ENCODE data around the gene ACSL6.
A peak's percentile ranks its signal among the peaks of the same experiment; 100 is the strongest.

ACSL6 gene

GRCh38 chr5:131980696-131981095 is 30.8 kb downstream of the ACSL6 start:
- Histone ChIP-seq H3K9me3 (ENCODE audit: insufficient read depth, low read depth, low read length) (no peaks in the 10 kb centered on the region), H3K27me3 (ENCODE audit: insufficient read depth, low read length) (no peaks in the 10 kb centered on the region), H3K4me1 (ENCODE audit: insufficient read depth, low read length) (no peaks in the 10 kb centered on the region), H3K4me3 (ENCODE audit: low read length) (no peak overlapping the region), H3K9ac (ENCODE audit: low read depth, low read length) (no peak overlapping the region), H3K36me3 (ENCODE audit: insufficient read depth, low read depth, low read length) (no peaks in the 10 kb centered on the region), H3K27ac (ENCODE audit: low read length) (no peak overlapping the region)

DNA sequence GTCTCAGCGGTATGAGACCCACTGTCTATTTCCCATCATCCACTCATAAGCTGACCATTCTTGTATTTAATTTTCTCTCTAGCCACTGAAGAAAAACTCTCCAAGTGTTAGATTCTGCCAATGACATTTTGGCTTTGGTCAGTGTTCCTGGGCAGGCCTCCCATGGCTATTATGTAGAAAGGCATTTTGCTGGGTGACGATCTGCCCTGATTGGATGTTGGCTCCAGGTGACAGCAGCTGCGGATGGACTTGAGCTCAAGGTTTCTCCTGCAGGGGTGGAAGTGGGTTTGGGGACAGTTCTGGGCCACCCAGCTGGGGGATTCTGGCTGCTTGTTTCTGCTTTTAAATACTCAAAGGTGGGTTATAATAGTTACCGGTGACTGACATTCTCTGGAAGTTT is 31.6 kb downstream of the ACSL6 start:
- Histone ChIP-seq H3K27me3 (ENCODE audit: insufficient read depth, low read length) (no peaks in the 10 kb centered on the region), H3K4me3 (ENCODE audit: low read length) (no peak overlapping the region), H3K9ac (ENCODE audit: low read depth, low read length) (no peak overlapping the region), H3K4me1 (ENCODE audit: insufficient read depth, low read length) (peaks cover 7% of the 10 kb centered on the region; the same call in 1 of the 2 replicates), H3K9me3 (ENCODE audit: insufficient read depth, low read depth, low read length) (no peaks in the 10 kb centered on the region), H3K36me3 (ENCODE audit: insufficient read depth, low read depth, low read length) (no peaks in the 10 kb centered on the region), H3K27ac (ENCODE audit: low read length) (no peak overlapping the region)

DNA sequence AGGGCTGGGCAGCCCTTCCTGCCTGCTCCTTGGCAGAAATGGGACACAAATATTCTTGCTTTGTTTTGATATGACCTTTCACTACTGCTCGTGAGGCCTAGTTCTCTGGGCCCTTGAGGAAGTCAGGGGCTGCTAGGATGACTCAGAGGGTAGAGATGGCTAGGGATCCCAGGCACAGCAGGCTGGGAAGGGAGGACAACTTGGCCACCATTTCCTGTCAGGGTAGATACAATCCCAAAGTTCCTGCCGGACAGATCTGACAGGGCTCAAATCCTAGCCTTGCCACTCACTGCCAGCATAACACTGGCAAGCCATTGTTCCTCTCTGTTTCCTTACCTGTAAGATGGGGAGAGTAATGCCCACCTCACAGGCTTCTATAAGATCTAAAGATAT is 34.2 kb downstream of the ACSL6 start:
- Histone ChIP-seq H3K4me3 (ENCODE audit: low read length) (no peak overlapping the region), H3K9me3 (ENCODE audit: insufficient read depth, low read depth, low read length) (no peaks in the 10 kb centered on the region), H3K9ac (ENCODE audit: low read depth, low read length) (no peak overlapping the region), H3K36me3 (ENCODE audit: insufficient read depth, low read depth, low read length) (no peaks in the 10 kb centered on the region), H3K27ac (ENCODE audit: low read length) (no peak overlapping the region), H3K4me1 (ENCODE audit: insufficient read depth, low read length) (peaks cover 9% of the 10 kb centered on the region; the same call in 1 of the 2 replicates), H3K27me3 (ENCODE audit: insufficient read depth, low read length) (no peaks in the 10 kb centered on the region)

- H3K9ac ChIP-seq (ENCODE audit: low read depth, low read length), result no peak overlapping the region
- H3K36me3 ChIP-seq (ENCODE audit: insufficient read depth, low read depth, low read length), result no peaks in the 10 kb centered on the region
- H3K27me3 ChIP-seq (ENCODE audit: insufficient read depth, low read length), result no peaks in the 10 kb centered on the region
- no peaks in the 10 kb centered on the region for H3K9me3 ChIP-seq (ENCODE audit: insufficient read depth, low read depth, low read length)
- H3K27ac ChIP-seq (ENCODE audit: low read length), result no peak overlapping the region
- no peak overlapping the region for H3K4me3 ChIP-seq (ENCODE audit: low read length)
- H3K4me1 ChIP-seq (ENCODE audit: insufficient read depth, low read length), result peaks cover 9% of the 10 kb centered on the region; the same call in 1 of the 2 replicates
These were observed 34.8 kb downstream of the ACSL6 start for GRCh38 chr5:131976414-131977211.

DNA sequence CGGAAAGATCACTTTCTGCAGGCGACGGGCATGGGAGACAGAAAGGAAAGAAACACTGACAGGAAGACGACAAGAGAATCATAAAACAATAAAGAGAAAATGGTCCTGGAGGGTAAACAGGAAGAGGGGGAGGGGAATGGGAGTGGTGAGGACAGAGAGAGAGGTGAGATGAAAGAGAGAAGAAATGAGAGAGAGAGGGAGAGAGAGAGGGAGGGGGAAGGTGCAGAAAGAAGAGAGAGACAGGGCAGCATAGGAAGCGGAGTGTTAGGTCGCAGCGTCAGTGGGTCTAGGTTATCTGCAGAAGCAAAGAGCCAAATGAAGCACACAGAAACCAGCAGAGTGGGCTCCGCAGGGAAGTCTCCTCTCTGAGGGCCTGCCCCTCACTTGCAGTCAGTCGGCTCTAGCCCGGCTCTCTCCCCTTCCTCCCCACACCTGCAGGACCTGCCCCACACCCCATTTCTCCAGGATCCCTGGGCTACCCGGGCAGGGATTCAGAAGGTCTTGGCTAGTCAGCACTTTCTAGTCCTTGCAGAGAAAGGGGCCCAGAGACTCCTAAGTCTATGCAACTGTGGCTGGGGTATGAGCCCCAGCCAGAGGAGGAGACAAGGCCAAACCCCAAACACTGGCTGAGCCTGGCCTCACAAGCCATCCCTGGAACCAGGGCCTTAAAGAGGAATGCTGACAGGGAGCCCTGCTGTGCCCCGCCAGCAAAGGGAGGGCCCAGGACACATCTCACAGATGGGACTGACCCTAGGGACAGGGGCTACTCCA is 36.3 kb downstream of the ACSL6 start:
- no peak overlapping the region for H3K4me3 ChIP-seq (ENCODE audit: low read length)
- no peaks in the 10 kb centered on the region for H3K9me3 ChIP-seq (ENCODE audit: insufficient read depth, low read depth, low read length)
- no peaks in the 10 kb centered on the region for H3K36me3 ChIP-seq (ENCODE audit: insufficient read depth, low read depth, low read length)
- peak overlapping the region; percentile 8; the same call in 1 of the 2 replicates for H3K9ac ChIP-seq (ENCODE audit: low read depth, low read length)
- peaks cover 9% of the 10 kb centered on the region; the same call in 1 of the 2 replicates for H3K4me1 ChIP-seq (ENCODE audit: insufficient read depth, low read length)
- no peaks in the 10 kb centered on the region for H3K27me3 ChIP-seq (ENCODE audit: insufficient read depth, low read length)
- H3K27ac ChIP-seq (ENCODE audit: low read length), result no peak overlapping the region

DNA sequence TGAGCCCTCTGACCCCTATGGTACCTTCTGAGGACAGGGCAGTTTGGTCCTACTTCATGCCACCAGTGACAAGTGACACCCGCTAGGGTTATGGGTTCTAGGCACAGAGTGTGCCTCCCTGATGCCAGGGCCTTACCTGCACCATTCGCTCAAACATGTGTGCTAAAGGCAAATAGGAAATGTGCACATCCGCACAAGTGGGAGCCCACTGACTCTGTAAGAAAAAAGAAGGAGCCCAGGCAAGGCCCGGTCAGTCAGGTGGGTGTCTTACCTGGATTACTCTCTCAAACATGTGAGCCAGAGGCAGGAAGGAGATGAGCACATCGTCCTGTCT is 36.9 kb downstream of the ACSL6 start:
- no peak overlapping the region for H3K27ac ChIP-seq (ENCODE audit: low read length)
- no peaks in the 10 kb centered on the region for H3K27me3 ChIP-seq (ENCODE audit: insufficient read depth, low read length)
- H3K9me3 ChIP-seq (ENCODE audit: insufficient read depth, low read depth, low read length), result no peaks in the 10 kb centered on the region
- H3K9ac ChIP-seq (ENCODE audit: low read depth, low read length), result no peak overlapping the region
- H3K36me3 ChIP-seq (ENCODE audit: insufficient read depth, low read depth, low read length), result no peaks in the 10 kb centered on the region
- H3K4me3 ChIP-seq (ENCODE audit: low read length), result no peak overlapping the region
- H3K4me1 ChIP-seq (ENCODE audit: insufficient read depth, low read length), result peaks cover 9% of the 10 kb centered on the region; the same call in 1 of the 2 replicates

DNA sequence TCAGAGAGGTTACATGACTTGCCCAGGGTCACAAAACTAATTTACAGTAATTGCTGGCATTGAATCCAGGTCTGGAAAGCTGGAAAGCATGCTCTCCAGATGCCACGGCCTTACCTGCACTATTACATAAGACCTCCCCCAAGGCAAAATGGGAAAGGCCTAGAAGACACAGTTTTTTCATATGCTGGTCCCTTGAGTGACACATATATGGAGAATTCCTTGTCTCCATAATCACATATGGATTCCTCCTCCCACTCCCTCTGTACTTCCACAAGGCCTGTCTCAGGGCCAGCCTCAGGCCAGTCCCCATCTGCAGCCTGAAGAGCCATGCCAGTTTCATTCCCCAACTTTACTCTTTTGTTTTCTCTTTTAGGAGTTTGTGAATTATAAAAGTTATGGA is 37.4 kb downstream of the ACSL6 start:
- Histone ChIP-seq H3K4me3 (ENCODE audit: low read length) (no peak overlapping the region), H3K4me1 (ENCODE audit: insufficient read depth, low read length) (peaks cover 9% of the 10 kb centered on the region; the same call in 1 of the 2 replicates), H3K27me3 (ENCODE audit: insufficient read depth, low read length) (no peaks in the 10 kb centered on the region), H3K9ac (ENCODE audit: low read depth, low read length) (no peak overlapping the region), H3K27ac (ENCODE audit: low read length) (no peak overlapping the region), H3K9me3 (ENCODE audit: insufficient read depth, low read depth, low read length) (no peaks in the 10 kb centered on the region), H3K36me3 (ENCODE audit: insufficient read depth, low read depth, low read length) (no peaks in the 10 kb centered on the region)

DNA sequence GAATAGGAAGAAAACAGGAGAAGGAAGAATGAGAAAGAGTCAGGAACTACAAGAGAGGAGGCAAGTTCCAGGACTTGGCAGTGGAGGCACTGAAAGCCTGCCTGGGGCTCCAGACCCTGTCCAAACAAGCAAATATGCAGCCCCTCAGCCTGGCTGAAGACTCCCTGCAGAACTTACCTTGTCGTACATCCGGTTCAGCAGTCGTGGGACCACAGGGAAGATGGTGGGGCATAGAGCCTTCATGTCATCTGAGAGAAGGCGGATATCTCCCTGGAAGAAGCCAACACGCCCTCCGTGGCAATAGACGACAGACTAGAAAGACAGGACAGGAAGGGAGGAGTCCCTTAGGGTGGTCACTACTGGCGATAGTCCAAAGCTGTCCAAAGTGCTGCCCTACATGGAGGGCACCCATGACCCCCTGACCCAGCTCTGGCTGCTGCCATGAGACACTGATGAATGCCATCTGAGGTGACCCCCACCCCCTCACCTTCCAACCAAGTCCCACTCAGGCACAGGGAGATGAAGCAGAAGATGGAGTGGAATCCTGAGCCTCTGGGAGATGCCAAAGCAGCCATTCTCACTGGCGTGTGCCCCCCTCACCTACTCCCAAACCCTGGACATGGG is 38.3 kb downstream of the ACSL6 start:
- no peak overlapping the region for H3K9ac ChIP-seq (ENCODE audit: low read depth, low read length)

GRCh38 chr5:131968396-131968954 is 43.0 kb downstream of the ACSL6 start:
- H3K36me3 ChIP-seq (ENCODE audit: insufficient read depth, low read depth, low read length), result no peaks in the 10 kb centered on the region
- no peak overlapping the region for H3K4me3 ChIP-seq (ENCODE audit: low read length)
- H3K4me1 ChIP-seq (ENCODE audit: insufficient read depth, low read length), result no peaks in the 10 kb centered on the region
- H3K9me3 ChIP-seq (ENCODE audit: insufficient read depth, low read depth, low read length), result no peaks in the 10 kb centered on the region
- no peaks in the 10 kb centered on the region for H3K27me3 ChIP-seq (ENCODE audit: insufficient read depth, low read length)
- H3K27ac ChIP-seq (ENCODE audit: low read length), result no peak overlapping the region
- H3K9ac ChIP-seq (ENCODE audit: low read depth, low read length), result no peak overlapping the region

More for the DNA sequence above, 38.3 kb downstream of the ACSL6 start:
- H3K4me3 ChIP-seq (ENCODE audit: low read length), result no peak overlapping the region
- no peaks in the 10 kb centered on the region for H3K27me3 ChIP-seq (ENCODE audit: insufficient read depth, low read length)
- H3K36me3 ChIP-seq (ENCODE audit: insufficient read depth, low read depth, low read length), result no peaks in the 10 kb centered on the region
- H3K4me1 ChIP-seq (ENCODE audit: insufficient read depth, low read length), result peaks cover 9% of the 10 kb centered on the region; the same call in 1 of the 2 replicates
- no peak overlapping the region for H3K27ac ChIP-seq (ENCODE audit: low read length)
- no peaks in the 10 kb centered on the region for H3K9me3 ChIP-seq (ENCODE audit: insufficient read depth, low read depth, low read length)

DNA sequence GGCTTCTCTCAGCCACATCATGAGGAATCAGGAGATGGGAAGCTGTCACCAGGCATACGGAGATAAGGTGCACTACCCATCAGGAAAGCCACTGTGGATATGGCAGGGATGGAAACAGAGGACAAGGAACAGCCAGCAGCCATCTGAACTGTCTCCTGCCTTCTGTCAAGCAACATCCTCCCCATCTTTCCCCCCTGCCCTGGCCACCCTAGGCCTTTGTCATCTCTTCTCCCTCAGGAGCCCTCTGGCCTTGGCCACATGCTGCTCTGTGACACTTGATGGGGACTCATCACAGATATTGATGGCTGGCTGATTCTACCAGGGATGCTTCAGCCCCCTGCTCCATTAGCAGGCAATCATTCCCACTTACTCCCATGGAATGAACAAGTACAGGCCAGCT is 44.9 kb downstream of the ACSL6 start:
- no peaks in the 10 kb centered on the region for H3K27me3 ChIP-seq (ENCODE audit: insufficient read depth, low read length)
- H3K4me3 ChIP-seq (ENCODE audit: low read length), result no peak overlapping the region
- H3K4me1 ChIP-seq (ENCODE audit: insufficient read depth, low read length), result no peaks in the 10 kb centered on the region
- no peaks in the 10 kb centered on the region for H3K9me3 ChIP-seq (ENCODE audit: insufficient read depth, low read depth, low read length)
- no peak overlapping the region for H3K27ac ChIP-seq (ENCODE audit: low read length)
- no peaks in the 10 kb centered on the region for H3K36me3 ChIP-seq (ENCODE audit: insufficient read depth, low read depth, low read length)
- H3K9ac ChIP-seq (ENCODE audit: low read depth, low read length), result no peak overlapping the region

GRCh38 chr5:131965826-131966415 is 45.5 kb downstream of the ACSL6 start:
- H3K36me3 ChIP-seq (ENCODE audit: insufficient read depth, low read depth, low read length), result no peaks in the 10 kb centered on the region
- H3K9ac ChIP-seq (ENCODE audit: low read depth, low read length), result no peak overlapping the region
- no peaks in the 10 kb centered on the region for H3K4me1 ChIP-seq (ENCODE audit: insufficient read depth, low read length)
- H3K4me3 ChIP-seq (ENCODE audit: low read length), result no peak overlapping the region
- no peak overlapping the region for H3K27ac ChIP-seq (ENCODE audit: low read length)
- H3K27me3 ChIP-seq (ENCODE audit: insufficient read depth, low read length), result no peaks in the 10 kb centered on the region
- no peaks in the 10 kb centered on the region for H3K9me3 ChIP-seq (ENCODE audit: insufficient read depth, low read depth, low read length)

All from iPS-20b (cell line).